ENCODE measurements around the gene BCKDHB. TPM values are rescaled to one million over a fixed set of nuclear protein-coding genes. Genes with fewer than 3 reads are reported as not detected.

Gene BCKDHB
- total and polyA plus RNA-seq, 2 donors (not counting 1 experiment from before 2014, with no cell fraction given): 9.6 to 20.1 TPM

- Histone ChIP-seq H3K4me3 (ENCODE audit: control extremely low read depth in 1 of 5, extremely low read depth in 1 of 5, insufficient read depth in 1 of 5, low read depth in 2 of 5, low read length in 4 of 5) (no peak overlapping the region), H3K9me3 (ENCODE audit: control extremely low read depth in 1 of 3, control insufficient read depth in 2 of 3, insufficient read depth in 1 of 3, low read length in 2 of 3) (no peaks in the 10 kb centered on the region), H3K9ac (ENCODE audit: low read length) (no peak overlapping the region), H3K27me3 (replicated peaks in 1 of 4; ENCODE audit: control extremely low read depth in 1 of 4, control insufficient read depth in 3 of 4, insufficient read depth in 4 of 4, low read length in 3 of 4) (no peaks in the 10 kb centered on the region), H3K4me1 (ENCODE audit: control insufficient read depth in 2 of 2, insufficient read depth in 2 of 2, low read length in 2 of 2) (no peaks in the 10 kb centered on the region), H3K4me2 (replicated peaks; ENCODE audit: low read depth, low read length, poor library complexity, severe bottlenecking) (no peak overlapping the region), H2AFZ (ENCODE audit: insufficient read depth, low read depth, low read length, poor library complexity, severe bottlenecking) (no peak overlapping the region), H3K79me2 (ENCODE audit: control insufficient read depth, insufficient read depth, low read length) (no peaks in the 10 kb centered on the region), H4K20me1 (ENCODE audit: control insufficient read depth, insufficient read depth, low read length, poor library complexity, severe bottlenecking) (no peaks in the 10 kb centered on the region), H3K36me3 (replicated peaks in 1 of 2; ENCODE audit: control extremely low read depth in 1 of 2, control insufficient read depth in 1 of 2, extremely low read depth in 1 of 2, insufficient read depth in 2 of 2, low read length in 1 of 2) (peaks cover 9 to 24% of the 10 kb centered on the region in 2 experiments), H3K27ac (ENCODE audit: low read length in 2 of 2) (no peak overlapping the region)
- TF ChIP-seq EZH2 (IDR thresholded peaks at IDR 0.05; ENCODE audit: borderline replicate concordance, insufficient read depth, low read depth, low read length, poor library complexity, severe bottlenecking) (no peak), CTCF (IDR thresholded peaks at IDR 0.05) (no peak)
- no peak overlapping the region for H3K4me3 Mint-ChIP-seq
- peak; percentile 5 for DNase-seq
- no peaks in the 10 kb centered on the region for H3K27me3 Mint-ChIP-seq
- H3K4me1 Mint-ChIP-seq: no peaks in the 10 kb centered on the region
- intact Hi-C loops (cut with micrococcal nuclease): no loop called here
- no peaks in the 10 kb centered on the region for H3K9me3 Mint-ChIP-seq (ENCODE audit: insufficient read depth)
- ChIA-PET CTCF (interaction anchor here (1.3 kb wide), 1 partner anchor 38 kb away, joined by 3 read pairs; no protein-coding TSS in a partner anchor), POLR2A (no interaction called here)
- no peak for ATAC-seq (ENCODE audit: low read depth)
- H3K27ac Mint-ChIP-seq: no peak overlapping the region
- WGBS (ENCODE audit: insufficient coverage): 100% methylated on average over 1 of the region's 4 CpGs
These were observed 26.5 kb downstream of the BCKDHB start for GRCh38 chr6:80133020-80133419.

DNA sequence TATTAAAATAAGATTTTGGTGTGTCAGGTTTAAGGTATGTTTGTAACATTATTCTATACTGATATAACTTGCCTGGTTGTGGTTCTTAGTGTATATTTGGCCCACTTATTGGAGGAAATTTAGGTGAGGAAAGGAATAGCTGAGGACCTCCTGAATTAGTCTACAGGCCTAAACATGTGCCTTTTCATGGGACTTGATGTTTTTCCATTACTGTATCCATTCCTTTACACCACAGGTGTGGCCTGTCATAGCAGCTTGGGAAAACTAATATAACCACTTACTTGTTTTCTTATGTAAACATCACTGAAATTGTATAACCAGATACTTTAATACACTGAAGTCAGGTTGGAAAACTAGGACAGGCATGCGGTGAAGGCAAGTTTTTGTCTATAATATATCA lies 27.6 kb downstream of the BCKDHB start:
- no peak overlapping the region for H3K4me2 ChIP-seq (replicated peaks; ENCODE audit: low read depth, low read length, poor library complexity, severe bottlenecking)
- DNase-seq: no peak
- POLR2A ChIA-PET: no interaction called here
- no peaks in the 10 kb centered on the region for H3K9me3 ChIP-seq (ENCODE audit: control extremely low read depth in 1 of 3, control insufficient read depth in 2 of 3, insufficient read depth in 1 of 3, low read length in 2 of 3)
- no CpG with 5 or more reads among the region's 1 CpG for WGBS (ENCODE audit: insufficient coverage)
- H3K27ac ChIP-seq (ENCODE audit: low read length in 2 of 2): no peak overlapping the region
- intact Hi-C loops (cut with micrococcal nuclease): no loop called here
- Mint-ChIP-seq H3K27ac (no peak overlapping the region), H3K9me3 (ENCODE audit: insufficient read depth) (no peaks in the 10 kb centered on the region), H3K27me3 (no peaks in the 10 kb centered on the region), H3K4me1 (no peaks in the 10 kb centered on the region), H3K4me3 (no peak overlapping the region)
- CTCF ChIA-PET: no interaction called here
- no peaks in the 10 kb centered on the region for H4K20me1 ChIP-seq (ENCODE audit: control insufficient read depth, insufficient read depth, low read length, poor library complexity, severe bottlenecking)
- no peaks in the 10 kb centered on the region for H3K4me1 ChIP-seq (ENCODE audit: control insufficient read depth in 2 of 2, insufficient read depth in 2 of 2, low read length in 2 of 2)
- no peaks in the 10 kb centered on the region for H3K79me2 ChIP-seq (ENCODE audit: control insufficient read depth, insufficient read depth, low read length)
- H3K9ac ChIP-seq (ENCODE audit: low read length): no peak overlapping the region
- H3K27me3 ChIP-seq (replicated peaks in 1 of 4; ENCODE audit: control extremely low read depth in 1 of 4, control insufficient read depth in 3 of 4, insufficient read depth in 4 of 4, low read length in 3 of 4): no peaks in the 10 kb centered on the region
- TF ChIP-seq EZH2 (IDR thresholded peaks at IDR 0.05; ENCODE audit: borderline replicate concordance, insufficient read depth, low read depth, low read length, poor library complexity, severe bottlenecking) (no peak), CTCF (IDR thresholded peaks at IDR 0.05) (no peak)
- no peak for ATAC-seq (ENCODE audit: low read depth)
- no peak overlapping the region for H3K4me3 ChIP-seq (ENCODE audit: control extremely low read depth in 1 of 5, extremely low read depth in 1 of 5, insufficient read depth in 1 of 5, low read depth in 2 of 5, low read length in 4 of 5)
- no peak overlapping the region for H2AFZ ChIP-seq (ENCODE audit: insufficient read depth, low read depth, low read length, poor library complexity, severe bottlenecking)
- H3K36me3 ChIP-seq (replicated peaks in 1 of 2; ENCODE audit: control extremely low read depth in 1 of 2, control insufficient read depth in 1 of 2, extremely low read depth in 1 of 2, insufficient read depth in 2 of 2, low read length in 1 of 2): peaks cover 6 to 20% of the 10 kb centered on the region in 2 experiments

Measured in B cell (primary cell).